GM18511 (cell line): ENCODE results near the gene HMGCL.
"Not testable (repeated sequence)": the region's sequence is repeated elsewhere in the genome, so short reads cannot be mapped to it uniquely, and the experiment has no call there.

Source experiments
- ATAC-seq: cut with Tn5 transposase; IDR thresholded peaks from one replicate; pipeline ENCODE4 v1.9.1; 2021; ENCODE audit warnings: mild to moderate bottlenecking, moderate library complexity; ENCODE audit not compliant: unreplicated experiment

Gene HMGCL

GRCh38 chr1:23825076-23825761 is at the start of gene HMGCL:
Gene HMGCL (minus strand): TSS chr1:23825429. CDS start chr1:23825415, 14 bp downstream.
- peak; percentile 85 for ATAC-seq

DNA sequence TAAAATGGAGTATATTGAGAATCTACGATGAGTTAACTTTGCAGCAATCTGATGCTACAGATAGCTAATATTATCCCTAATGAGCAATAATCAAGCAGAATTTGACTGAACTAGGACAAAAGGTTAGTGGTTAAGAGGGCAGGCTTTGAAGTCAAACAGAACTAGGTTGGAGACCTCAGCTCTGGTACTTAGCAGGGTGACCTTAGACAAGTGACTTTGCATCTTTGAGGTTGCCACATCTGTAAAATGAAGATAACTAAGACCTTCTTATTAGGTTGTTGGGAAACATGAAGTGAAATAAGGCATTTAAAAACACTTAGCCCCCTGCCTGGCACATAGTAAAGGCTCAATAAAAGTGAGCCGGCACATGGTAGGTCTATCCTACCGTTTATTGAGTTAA is 47.2 kb upstream of the HMGCL start:
- ATAC-seq: no peak

- ATAC-seq: no peak
Observed at GRCh38 chr1:23869051-23869450, 43.8 kb upstream of the HMGCL start.

DNA sequence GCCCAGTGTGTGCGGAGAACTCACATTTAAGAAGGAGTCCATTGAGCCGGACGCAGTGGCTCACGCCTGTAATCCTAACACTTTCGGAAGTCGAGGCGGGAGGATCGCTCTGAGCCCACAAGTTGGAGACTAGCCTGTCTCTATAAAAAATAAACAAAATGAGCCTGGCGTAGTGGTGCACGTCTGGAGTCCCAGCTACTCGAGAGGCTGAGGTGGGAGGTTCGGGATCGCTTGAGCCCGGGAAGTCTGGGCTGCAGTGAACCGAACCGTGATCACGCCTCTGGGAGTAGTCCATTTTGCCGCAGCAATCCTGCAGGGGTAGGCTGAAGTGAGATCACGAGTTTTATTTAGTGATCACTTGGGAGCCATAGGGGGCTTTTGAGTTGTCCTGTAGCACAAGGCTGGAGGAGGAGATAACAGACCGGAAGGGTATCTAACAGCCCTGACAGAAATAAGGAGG is 43.4 kb upstream of the HMGCL start:
- ATAC-seq: no peak

DNA sequence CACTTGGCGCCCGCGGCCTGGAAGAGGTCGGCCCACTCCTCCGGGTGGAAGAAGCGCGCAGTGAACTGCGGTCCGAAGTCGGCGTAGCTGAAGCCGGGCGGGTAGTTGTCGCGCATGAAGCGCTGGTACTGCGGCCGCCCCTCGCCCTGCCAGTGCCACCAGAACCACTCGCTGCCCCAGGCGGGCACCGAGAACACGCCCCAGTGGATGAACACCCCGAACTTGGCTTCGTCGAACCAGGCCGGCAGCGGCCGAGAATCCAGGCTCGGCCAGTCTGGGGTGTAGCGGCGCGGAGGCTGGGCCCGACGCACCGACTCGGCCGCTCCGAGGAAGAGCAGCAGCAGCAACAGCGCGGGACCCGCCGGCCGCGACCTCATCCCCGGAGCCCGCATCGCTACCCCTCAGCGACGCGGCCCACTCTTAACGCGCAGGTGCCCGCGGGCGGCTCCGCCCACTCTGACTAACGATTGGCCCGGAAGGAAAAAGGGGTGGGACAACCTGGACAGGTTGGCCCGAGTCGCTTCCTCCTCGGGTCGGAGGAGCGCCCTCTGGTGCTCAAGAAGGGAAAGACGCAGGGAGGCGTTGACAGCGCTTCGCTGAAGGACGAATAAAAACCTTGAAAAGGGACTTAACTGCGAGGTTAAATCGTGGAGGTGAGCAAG is 42.8 kb upstream of the HMGCL start, which contains the start of gene FUCA1:
TSS of gene FUCA1 (minus strand) at position 396 of the 662 bp plus-strand sequence. CDS start at position 392, 4 bp downstream.
- ATAC-seq: peak; percentile 96

DNA sequence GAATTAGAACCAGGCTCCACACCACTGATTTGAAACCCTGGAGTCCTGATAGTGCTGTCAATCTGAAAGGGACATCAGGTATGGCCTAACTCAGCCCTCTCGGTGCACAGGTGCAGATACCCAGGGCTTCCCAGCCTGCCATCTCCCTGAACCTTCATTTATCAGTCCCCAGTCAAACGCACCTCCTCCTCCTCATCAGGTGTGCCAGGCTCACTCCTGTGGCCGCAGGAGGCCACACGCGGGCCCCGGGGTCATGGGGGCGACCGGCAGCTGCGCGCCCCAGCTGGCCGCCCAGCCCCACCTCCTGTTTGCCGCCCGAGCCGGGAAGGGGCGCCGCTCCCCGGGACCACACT is 42.3 kb upstream of the HMGCL start:
- ATAC-seq: no peak

DNA sequence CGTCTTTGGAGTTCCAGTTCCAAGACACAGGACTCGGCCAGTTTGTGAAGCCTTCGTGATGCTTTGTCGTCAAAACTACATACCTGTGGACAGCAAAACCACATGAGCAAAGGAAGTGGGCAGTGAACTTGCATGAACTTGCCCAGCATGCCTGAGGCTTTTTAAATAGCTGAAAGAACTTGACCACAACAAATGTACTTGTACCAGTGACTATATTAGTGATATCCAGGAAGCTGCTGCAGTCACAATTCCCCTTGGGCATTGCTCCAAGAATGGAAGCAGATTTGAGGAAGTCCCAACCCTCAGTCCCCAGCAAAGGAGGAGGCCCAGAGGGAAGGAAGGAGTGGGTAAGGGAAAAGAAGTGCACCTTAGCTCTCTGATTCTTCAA is 40.3 kb upstream of the HMGCL start:
- ATAC-seq: no peak

DNA sequence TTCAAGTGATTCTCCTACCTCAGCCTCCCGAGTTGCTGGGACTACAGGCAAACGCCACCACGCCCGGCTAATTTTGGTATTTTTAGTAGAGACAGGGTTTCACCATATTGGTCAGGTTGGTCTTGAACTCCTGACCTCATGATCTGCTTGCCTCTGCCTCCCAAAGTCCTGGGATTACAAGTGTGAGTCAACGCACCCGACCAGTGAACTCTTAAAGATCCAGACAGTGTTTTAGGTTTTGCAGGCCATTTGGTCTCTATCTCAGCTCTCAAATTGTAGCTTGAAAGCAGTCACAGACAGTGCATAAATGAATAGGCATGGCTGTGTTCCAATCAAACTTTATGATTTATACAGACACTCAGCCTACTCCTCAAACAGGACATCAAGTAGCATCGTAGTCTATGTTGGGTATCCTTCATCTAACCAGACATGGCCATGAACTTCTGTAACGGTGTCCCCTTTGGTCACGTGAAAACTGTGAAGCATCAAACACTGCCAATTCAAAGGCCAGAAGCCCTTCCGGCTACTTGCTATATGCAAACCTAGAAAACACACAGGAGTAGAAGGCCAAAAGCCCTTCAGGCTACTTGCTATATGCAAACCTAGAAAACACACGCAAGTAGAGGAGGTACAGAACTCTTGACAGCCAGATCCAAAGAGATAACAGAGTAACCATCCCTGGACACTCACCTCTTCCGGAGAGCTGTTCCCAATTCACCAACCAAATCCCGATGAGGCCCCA is 39.7 kb upstream of the HMGCL start:
- ATAC-seq: no peak

DNA sequence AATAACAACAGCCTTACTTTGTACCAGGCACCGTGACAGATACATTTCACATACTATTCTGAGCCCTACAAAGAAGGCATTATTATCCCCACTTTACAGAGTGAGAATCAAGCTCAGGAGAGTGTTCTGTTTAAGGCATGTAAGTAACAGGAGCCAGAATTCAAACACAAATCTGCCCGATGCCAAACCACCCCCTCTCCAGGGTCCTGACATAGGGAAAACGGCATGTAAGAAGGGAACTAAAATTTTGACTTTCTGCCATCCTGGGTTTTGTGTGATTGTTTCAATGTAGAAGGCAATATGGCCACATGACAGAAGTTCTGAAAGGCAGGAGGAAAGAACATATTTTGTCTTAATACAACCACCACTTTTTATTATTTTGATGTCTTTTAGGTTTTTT is 37.4 kb upstream of the HMGCL start:
- ATAC-seq: no peak

DNA sequence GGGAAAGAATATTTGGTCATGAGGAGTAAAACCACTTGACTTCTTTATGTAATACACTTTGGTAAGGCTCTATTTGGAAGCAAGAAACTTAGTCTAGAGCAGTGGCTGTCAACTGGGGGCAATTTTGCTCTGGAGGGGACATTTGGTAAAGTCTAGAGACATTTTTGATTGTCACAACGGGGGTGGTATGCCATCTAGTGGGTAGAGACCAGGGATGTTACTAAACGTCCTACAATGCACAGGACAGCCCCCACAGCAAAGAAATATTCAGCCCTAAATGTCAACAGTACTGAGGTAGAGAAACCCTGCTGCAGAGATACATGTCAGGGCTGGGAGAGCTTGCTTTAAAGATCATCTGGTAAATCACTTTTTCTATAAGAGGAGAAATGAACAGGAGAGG is 29.3 kb upstream of the HMGCL start:
- ATAC-seq: no peak

- ATAC-seq: not testable (repeated sequence)
Observed at GRCh38 chr1:23853124-23853523, 27.9 kb upstream of the HMGCL start.

- not testable (repeated sequence) for ATAC-seq
Observed at GRCh38 chr1:23851406-23851805, 26.2 kb upstream of the HMGCL start.

DNA sequence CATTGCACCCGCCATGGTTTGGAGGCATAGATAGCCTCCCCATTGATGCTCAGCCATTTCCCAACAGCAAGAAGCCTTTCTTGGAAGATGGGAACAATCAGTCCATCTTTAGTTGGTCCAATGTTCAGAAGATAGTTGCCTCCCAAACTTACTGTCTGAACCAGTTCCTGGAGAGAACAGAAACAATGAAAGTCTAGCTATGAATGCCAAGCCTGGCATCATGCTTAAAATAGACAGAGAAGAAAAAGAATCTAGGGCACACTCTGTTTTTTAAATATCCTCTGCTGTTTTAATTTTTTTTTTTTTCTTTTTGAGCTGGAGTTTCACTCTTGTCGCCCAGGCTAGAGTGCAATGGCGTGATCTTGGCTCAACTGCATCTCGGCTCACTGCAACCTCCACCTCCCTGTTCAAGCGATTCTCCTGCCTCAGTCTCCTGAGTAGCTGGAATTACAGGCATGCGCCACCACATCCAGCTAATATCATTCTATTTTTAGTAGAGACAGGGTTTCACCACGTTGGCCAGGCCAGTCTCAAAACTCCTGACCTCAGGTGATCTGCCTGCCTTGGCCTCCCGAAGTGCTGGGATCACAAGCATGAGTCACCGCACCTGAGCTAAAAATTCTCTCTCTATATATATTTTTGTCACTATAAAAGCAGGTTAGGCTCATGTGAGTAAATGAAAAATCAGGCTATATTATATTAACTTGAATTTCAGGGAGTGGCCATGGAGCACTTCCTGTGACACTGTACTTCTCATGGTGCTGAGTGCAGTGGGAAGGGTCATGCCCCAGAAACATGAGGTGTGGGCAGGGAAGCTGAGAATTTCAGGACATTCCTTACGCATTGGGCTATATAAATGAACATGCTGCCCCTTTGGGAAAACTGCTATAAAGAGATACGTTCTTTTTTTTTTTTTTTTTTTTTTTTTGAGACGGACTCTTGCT is 23.7 kb upstream of the HMGCL start:
- ATAC-seq: no peak

GRCh38 chr1:23847482-23848095 is 22.4 kb upstream of the HMGCL start:
- not testable (repeated sequence) for ATAC-seq

- no peak for ATAC-seq
Observed at GRCh38 chr1:23845163-23845562, 19.9 kb upstream of the HMGCL start.

DNA sequence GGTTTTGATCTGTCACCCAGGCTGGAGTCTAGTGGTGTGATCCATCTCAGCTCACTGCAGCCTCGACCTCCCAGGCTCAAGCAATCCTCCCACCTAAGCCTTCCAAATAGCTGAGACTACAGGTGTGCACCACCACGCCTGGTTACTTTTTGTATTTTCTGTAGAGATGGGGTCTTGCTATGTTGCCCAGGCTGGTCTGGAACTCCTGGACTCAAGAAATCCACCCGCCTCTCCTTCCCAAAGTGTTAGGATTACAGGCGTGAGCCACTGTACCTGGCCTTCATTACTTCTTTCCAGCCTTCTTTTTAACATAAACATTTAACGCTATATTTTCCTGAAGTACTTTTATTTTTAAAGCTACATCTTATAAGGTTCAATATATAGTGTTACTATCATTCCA is 18.4 kb upstream of the HMGCL start:
- no peak for ATAC-seq

GRCh38 chr1:23838401-23838866 is 13.2 kb upstream of the HMGCL start:
- ATAC-seq: no peak

DNA sequence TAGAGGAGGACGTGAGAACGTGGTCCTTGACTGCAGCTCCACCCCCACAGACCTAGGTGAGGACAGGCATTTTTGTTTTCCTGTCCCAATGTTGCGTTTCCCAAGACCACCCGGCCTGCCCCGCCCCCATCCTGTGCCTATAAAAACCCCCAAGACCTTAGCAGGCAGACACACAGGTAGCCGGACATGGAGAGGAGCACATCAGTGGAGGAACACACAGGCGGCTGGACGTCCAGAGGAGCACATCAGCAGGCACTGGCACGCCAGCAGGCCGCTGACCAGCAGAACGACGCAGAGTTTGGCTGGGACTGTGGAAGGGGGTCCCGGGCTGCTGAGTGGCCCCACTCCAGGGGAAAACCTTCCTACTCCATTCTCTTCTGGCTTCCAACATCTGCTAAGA is 12.7 kb upstream of the HMGCL start:
- no peak for ATAC-seq

DNA sequence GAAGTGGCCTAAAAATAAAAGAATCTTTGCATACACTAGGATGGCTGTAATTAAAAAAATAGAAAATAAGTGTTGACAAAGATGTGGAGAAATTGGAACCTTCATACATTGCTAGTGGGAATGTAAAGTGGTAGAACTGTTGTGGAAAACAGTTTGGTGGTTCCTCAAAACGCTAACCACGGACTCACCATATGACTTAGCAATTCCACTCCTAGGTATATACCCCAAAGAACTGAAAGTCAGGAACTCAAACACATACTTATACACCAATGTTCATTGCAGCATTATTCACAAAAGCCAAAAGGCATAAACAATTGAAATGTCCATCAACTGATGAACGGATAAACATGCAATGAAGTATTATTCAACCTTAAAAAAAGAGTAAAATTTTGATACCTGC is 10.8 kb upstream of the HMGCL start:
- no peak for ATAC-seq

DNA sequence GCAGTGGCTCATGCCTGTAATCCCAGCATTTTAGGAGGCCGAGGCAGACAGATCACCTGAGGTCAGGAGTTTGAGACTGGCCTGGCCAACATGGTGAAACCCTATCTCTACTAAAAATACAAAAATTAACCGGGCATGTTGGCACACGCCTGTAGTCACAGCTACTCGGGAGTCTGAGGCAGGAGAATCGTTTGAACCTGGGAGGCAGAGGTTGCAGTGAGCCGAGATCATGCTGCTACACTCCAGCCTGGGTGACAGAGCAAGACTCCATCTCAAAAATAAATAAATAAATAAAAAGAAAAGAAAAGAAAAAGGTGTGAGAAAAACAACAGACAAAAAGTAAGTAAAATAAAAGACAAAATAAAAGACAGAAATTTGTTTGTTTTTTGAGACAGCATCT is 8.9 kb upstream of the HMGCL start:
- not testable (repeated sequence) for ATAC-seq
